SJSA1 (cell line): Measurements from ENCODE around the gene CPLANE2. TPM values are rescaled to one million over a fixed set of nuclear protein-coding genes. Genes with fewer than 3 reads are reported as not detected.
"Not testable (repeated sequence)": the region's sequence is repeated elsewhere in the genome, so short reads cannot be mapped to it uniquely, and the experiment has no call there.

Experiments used
- DNase-seq, 2 experiments: peaks; one replicate each; pipeline ENCODE4 v3.0.0-alpha.2; 2015 to 2020; ENCODE audit warnings: low spot score in 2 of 2, low read depth in 1 of 2
- H3K27ac ChIP-seq: fragments of 250-450 bp; sonication (Bioruptor Pico); 2 replicates; pipeline ENCODE4 v1.5.1; 2020; ENCODE audit warnings: mild to moderate bottlenecking, moderate library complexity
- H3K27me3 ChIP-seq: fragments of 250-450 bp; sonication (Bioruptor Pico); replicated peaks from 2 replicates; pipeline ENCODE4 v1.5.1; 2020; ENCODE audit warnings: mild to moderate bottlenecking, moderate library complexity
- H3K36me3 ChIP-seq: fragments of 250-450 bp; sonication (Bioruptor Pico); 2 replicates; pipeline ENCODE4 v1.5.1; 2020; ENCODE audit warnings: mild to moderate bottlenecking
- H3K4me1 ChIP-seq: fragments of 250-450 bp; sonication (Bioruptor Pico); replicated peaks from 2 replicates; pipeline ENCODE4 v1.6.1; 2021; ENCODE audit warnings: mild to moderate bottlenecking
- H3K4me3 ChIP-seq: fragments of 250-450 bp; sonication (Bioruptor Pico); 2 replicates; pipeline ENCODE4 v1.5.1; 2020; ENCODE audit warnings: mild to moderate bottlenecking
- H3K9me3 ChIP-seq: fragments of 250-450 bp; sonication (Bioruptor Pico); replicated peaks from 2 replicates; pipeline ENCODE4 v1.5.1; 2020; ENCODE audit warnings: mild to moderate bottlenecking
- total RNA-seq: library from RNA; depleted of rRNA; stranded (reverse); fragments of >200 nt; shearing (Covaris generic); gene quantifications from 2 replicates; pipeline ENCODE4 v1.2.3, GENCODE V29; 2014

The CPLANE2 gene
- total RNA-seq, 1 experiment from 2014 or later: 14.8 TPM

DNA sequence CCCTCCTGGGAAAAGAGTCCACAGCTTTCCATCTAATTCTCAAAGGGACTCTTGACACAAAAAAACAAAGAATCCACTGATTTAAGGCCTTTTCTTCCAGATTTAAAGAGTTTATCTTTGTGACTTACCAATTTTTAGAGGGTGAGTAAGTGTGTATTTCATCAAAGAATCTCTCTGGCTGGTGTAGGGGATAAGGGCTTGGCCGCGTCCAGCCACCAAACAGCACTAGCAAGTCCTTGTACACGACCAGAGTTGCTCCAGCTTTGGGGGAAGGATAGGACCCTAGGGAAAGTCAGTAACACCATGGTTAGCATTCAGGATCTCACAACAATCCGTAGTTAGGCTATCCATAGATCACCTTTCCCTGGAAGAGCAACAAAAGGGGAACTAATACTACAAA, 19.5 kb upstream of the CPLANE2 start:
- Histone ChIP-seq H3K36me3 (peaks cover 37% of the 10 kb centered on the region), H3K9me3 (no peaks in the 10 kb centered on the region), H3K27me3 (no peaks in the 10 kb centered on the region), H3K4me3 (no peak overlapping the region), H3K4me1 (peaks cover 32% of the 10 kb centered on the region), H3K27ac (no peak overlapping the region)
- no peak for DNase-seq

DNA sequence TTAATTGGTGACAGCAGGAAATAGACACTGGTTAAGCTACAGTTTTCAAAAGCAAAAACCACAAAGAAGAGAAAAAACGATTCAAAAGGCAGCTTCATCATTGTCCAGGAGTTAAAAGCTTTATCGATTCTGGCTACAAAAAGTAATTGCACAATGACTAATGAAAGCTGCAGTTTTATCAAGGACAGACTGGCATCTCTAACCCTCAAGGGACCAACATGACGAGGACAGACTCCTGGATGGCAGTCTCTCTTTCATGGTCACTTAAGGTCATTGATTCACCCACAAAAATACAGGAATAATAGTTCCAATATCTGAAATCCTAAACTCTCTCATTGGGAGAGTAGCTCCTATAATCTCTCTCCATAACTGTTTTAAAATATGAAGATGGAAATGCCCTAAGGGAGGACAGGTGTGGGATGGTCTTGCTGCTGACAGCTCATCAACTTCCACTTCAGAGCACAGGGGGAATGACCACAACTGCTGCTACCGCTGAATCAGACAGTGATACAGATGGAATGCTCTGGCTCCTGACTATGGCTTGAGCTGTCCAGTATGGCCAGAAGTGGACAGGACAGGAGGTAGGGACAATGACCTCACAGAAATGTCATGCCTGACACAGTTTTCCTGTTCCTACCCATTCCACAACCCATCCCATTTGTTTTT, 17.4 kb upstream of the CPLANE2 start:
- Histone ChIP-seq H3K27me3 (no peaks in the 10 kb centered on the region), H3K27ac (no peak overlapping the region), H3K4me1 (peaks cover 22% of the 10 kb centered on the region), H3K9me3 (no peaks in the 10 kb centered on the region), H3K4me3 (no peak overlapping the region), H3K36me3 (peaks cover 53% of the 10 kb centered on the region)
- DNase-seq: no peak

DNA sequence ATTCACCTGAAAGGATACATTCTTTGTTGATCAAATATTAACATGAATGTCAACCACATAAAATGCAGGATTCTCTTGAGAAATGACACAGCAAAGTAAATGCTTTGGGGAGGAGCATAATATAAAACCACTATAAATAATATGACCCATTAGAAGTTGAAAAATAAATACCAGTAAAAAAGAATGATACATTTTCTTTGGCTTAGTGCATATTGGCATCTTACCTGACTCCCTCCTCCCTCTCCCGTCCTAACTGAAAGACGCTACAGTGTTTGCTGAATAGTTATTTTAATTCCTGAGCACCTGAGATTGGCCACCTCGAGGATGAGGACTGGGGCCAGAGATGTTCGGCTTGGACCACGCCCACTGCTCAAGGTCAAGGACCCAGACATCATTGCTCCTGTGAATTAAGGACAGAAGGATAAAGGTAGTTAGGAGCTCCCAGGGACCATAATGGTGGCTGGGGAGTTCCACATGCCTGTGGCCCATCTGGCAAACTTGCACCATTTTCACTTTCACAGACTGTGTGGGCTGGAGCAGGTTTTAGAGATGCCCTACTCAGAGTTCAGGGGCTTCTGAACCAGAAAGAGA, 16.4 kb upstream of the CPLANE2 start:
- H3K4me3 ChIP-seq: no peak overlapping the region
- no peak overlapping the region for H3K27ac ChIP-seq
- no peak for DNase-seq
- no peaks in the 10 kb centered on the region for H3K9me3 ChIP-seq
- peaks cover 22% of the 10 kb centered on the region for H3K4me1 ChIP-seq
- peaks cover 53% of the 10 kb centered on the region for H3K36me3 ChIP-seq
- H3K27me3 ChIP-seq: no peaks in the 10 kb centered on the region

DNA sequence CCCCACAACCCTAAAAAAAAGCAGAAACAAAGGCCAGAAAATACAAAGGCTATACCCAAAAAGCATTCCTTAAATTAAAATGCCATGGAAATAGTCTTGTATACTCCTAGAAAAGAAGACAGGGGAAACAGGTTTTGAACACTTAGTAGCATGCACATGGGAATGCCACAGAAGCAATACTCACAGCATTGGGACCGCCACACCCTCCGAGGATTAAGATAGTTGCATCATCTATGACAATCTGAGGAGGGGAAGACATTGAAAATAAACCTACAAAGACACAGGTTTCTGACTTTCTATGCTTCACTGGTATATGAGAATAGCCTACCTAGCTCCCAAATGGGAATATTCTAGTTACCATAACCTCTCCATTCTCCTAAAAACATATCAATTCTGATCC, 15.9 kb upstream of the CPLANE2 start:
- Histone ChIP-seq H3K4me1 (peaks cover 25% of the 10 kb centered on the region), H3K27ac (no peak overlapping the region), H3K9me3 (no peaks in the 10 kb centered on the region), H3K27me3 (no peaks in the 10 kb centered on the region), H3K4me3 (no peak overlapping the region), H3K36me3 (peaks cover 55% of the 10 kb centered on the region)
- no peak for DNase-seq

DNA sequence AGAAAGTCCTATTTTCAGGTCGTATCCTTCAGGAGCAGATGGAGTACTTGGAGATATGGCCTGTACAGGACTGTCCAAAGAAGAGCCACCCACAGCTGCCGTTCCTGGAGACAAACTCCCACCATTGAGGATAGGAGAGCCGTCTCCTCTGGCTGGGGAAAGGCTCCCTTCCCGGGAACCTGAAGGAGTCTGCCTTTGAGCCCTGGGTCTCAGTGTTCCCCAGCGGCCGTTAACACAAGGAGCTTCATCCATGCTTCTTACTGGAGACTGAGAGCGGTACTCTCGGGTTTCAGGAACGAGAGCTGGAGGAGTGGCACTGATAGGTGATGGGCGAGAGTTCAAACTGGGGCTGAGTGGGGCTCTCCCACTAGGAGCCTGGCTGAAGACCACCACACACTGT, 14.4 kb upstream of the CPLANE2 start:
- H3K27me3 ChIP-seq: no peaks in the 10 kb centered on the region
- no peak overlapping the region for H3K27ac ChIP-seq
- no peaks in the 10 kb centered on the region for H3K9me3 ChIP-seq
- peaks cover 68% of the 10 kb centered on the region for H3K36me3 ChIP-seq
- peaks cover 25% of the 10 kb centered on the region for H3K4me1 ChIP-seq
- DNase-seq: no peak
- no peak overlapping the region for H3K4me3 ChIP-seq

DNA sequence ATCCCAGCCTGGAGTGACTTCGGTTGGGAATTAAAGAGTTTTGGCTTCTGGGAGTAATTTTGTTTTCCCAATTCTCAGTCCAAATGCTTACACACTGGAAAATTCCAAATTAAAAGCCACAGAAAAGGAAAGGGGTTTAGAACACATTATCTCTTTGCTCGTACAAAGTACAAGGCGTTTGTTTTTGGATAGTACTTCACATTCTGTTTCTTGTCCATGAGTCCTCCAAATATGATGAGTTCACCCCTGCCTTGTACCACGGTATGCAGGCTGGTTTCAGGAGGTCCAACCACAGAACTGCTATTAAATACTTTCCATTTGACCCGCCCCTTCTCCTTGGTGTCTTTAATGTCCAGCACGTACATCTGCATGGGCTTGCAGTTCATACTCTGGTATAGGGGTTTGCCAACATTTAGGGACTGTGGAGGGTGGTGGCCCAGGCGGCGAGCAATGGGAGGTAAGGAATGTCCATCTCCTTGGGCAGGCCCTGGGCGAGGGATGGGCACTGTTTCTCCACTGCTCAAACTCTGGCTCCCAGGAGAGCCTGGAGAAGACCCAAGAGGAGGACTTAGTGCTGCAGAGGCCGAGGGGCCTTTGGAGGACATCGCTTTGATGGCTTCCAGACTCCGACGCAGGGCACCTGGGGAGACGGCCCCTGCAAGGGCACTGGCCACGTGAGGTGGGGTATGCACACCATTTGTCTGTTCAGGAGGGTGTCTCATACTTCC, 13.7 kb upstream of the CPLANE2 start:
- Histone ChIP-seq H3K27me3 (no peaks in the 10 kb centered on the region), H3K4me3 (no peak overlapping the region), H3K9me3 (no peaks in the 10 kb centered on the region), H3K36me3 (peaks cover 65% of the 10 kb centered on the region), H3K4me1 (peaks cover 25% of the 10 kb centered on the region), H3K27ac (no peak overlapping the region)
- DNase-seq: no peak

DNA sequence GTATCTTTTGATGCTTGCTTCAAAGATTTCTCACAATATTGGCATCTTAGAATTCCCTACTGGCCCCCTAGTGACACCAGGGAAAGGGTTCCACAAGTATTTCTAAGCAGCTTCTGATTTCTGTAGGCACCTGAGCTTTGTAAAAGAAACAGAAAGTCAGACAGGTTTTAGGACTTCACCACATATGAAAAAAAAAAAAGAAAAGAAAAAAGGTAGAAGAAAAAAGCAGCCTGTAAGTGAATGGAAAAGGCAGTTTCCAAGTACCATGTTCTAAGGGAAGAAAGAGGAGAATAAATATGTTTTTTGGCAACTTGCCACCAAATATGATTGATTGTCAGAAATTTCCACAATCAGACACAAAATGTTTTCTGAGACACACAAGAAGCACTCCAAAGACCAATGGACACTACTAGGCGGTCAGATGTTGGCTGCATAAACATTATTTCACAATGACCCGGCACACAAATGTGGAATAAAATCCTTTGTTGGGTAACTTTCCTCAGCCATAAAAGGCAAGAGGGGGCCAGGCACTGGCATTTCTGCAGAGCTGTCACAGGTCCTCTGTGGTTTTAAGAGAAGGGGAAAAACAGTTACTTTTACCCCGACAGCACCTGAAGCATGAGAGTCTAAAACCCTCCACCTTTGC, 12.7 kb upstream of the CPLANE2 start:
- no peaks in the 10 kb centered on the region for H3K27me3 ChIP-seq
- peaks cover 55% of the 10 kb centered on the region for H3K36me3 ChIP-seq
- H3K4me3 ChIP-seq: no peak overlapping the region
- no peaks in the 10 kb centered on the region for H3K9me3 ChIP-seq
- H3K27ac ChIP-seq: no peak overlapping the region
- no peak for DNase-seq
- H3K4me1 ChIP-seq: peaks cover 25% of the 10 kb centered on the region

DNA sequence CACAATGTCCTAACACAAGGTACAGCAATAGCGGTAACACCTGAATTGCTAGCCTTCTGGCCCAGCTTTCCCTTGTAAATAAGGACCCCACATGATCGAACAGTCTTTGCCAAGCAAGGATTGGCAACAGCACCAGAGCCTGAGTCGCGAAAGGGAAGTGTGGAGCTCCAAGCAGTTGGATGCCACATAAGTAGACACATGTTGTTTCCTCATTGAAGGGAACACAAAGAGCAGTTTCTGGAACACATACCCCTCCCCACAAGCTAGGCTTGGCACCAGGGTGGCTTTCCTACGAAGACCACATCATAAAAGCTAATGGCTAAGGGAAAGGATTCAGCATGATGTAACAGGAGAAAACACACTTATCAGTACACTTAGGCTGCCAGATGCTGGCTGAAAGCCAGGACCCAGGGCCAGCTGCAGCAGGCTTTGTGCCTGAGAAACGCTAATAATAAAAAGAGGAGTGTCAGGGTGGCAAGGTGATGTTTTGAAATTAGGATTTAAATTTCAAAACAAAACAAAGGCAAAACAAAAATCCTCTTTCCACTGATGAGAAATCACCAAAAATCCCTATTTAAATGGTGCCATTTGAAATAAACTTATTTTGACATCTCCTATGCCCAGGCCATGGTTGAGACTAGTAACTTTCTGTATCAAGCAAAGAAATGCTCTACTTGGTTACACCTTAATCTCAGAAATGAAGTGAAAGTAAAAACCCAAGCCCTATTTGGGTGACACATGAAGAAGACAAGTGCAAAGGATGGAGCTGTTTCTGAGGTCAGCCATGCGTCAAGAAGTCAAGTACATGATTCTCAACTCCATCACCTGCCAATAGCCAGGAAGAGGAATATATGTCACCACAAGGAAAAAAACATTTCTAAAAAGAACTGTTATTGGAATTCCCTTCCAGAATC, 11.9 kb upstream of the CPLANE2 start:
- peaks cover 53% of the 10 kb centered on the region for H3K36me3 ChIP-seq
- H3K27ac ChIP-seq: 0 out of 2 replicates have a peak overlapping the region, but pooled peaks have one; percentile 17
- peak; percentile 62 to 66 for DNase-seq

DNA sequence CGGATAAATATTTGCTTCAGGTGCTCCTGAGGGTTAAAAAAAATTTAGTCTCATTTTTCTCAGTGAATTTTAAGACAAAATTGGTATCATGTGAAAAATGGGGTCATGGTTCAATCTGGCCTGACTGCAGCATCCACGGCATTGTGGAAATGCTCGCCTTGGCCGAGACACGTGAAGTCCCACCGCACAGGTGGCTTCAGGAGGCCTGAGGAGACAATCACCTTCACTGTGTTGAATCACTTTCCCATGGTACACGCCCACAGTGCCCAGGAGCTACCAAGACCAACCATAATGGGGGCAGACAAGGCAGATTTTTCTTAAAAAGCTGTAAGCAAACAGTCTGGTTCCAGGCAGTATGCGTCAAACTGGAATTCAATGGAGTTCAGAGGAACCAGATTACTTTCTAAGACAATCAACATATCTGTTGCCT, 11.0 kb upstream of the CPLANE2 start:
- H3K4me3 ChIP-seq: no peak overlapping the region
- 0 out of 2 replicates have a peak overlapping the region, but pooled peaks have one; percentile 17 for H3K27ac ChIP-seq
- H3K27me3 ChIP-seq: no peaks in the 10 kb centered on the region
- DNase-seq: no peak
- H3K36me3 ChIP-seq: peaks cover 47% of the 10 kb centered on the region
- no peaks in the 10 kb centered on the region for H3K9me3 ChIP-seq
- peaks cover 31% of the 10 kb centered on the region for H3K4me1 ChIP-seq

More for the DNA sequence above, 11.9 kb upstream of the CPLANE2 start:
- Histone ChIP-seq H3K9me3 (no peaks in the 10 kb centered on the region), H3K27me3 (no peaks in the 10 kb centered on the region), H3K4me1 (peaks cover 29% of the 10 kb centered on the region), H3K4me3 (no peak overlapping the region)

DNA sequence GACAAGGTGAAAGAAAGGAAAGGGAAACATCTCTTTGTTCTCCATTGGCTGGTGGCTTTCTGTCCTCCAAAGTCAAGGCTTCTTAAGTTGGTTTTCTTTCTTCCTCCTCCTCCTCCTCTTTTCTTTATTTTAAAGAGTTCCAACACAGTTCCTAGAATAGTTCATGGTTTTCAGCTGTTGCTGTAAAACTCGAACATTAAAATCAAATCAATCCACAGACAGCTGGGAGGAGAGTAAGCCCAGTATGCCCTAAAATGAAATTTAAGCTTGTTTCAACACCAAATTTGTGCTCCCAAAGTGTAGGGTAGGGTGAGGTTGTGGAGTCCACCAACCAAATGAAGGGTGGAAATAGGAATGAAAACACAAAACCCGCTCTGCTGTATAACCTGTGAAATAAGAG, 10.5 kb upstream of the CPLANE2 start:
- no peak for DNase-seq
- H3K9me3 ChIP-seq: no peaks in the 10 kb centered on the region
- H3K27ac ChIP-seq: no peak overlapping the region
- H3K36me3 ChIP-seq: peaks cover 41% of the 10 kb centered on the region
- H3K27me3 ChIP-seq: no peaks in the 10 kb centered on the region
- no peak overlapping the region for H3K4me3 ChIP-seq
- H3K4me1 ChIP-seq: peaks cover 31% of the 10 kb centered on the region

DNA sequence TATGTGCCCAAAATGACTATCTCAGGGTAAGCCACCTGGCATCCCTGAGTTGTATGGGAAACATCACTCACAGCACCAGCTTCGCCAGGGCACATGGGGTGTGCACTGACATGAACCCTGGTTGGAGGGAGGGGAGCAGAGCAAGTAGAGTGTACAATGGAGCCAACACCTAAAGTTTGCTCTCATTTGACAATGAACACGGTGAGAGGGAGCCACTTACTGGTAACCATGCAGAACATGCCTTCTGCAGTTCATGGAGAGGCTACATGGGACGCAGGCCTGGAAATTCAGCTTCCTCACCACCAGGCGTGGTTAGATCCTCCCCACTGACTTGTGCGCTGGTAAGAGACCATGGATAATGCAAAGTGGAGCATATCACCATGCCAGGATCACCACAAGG, 10.0 kb upstream of the CPLANE2 start:
- Histone ChIP-seq H3K27ac (no peak overlapping the region), H3K9me3 (no peaks in the 10 kb centered on the region), H3K4me3 (no peak overlapping the region), H3K27me3 (no peaks in the 10 kb centered on the region), H3K36me3 (peaks cover 36% of the 10 kb centered on the region), H3K4me1 (peaks cover 31% of the 10 kb centered on the region)
- DNase-seq: no peak

DNA sequence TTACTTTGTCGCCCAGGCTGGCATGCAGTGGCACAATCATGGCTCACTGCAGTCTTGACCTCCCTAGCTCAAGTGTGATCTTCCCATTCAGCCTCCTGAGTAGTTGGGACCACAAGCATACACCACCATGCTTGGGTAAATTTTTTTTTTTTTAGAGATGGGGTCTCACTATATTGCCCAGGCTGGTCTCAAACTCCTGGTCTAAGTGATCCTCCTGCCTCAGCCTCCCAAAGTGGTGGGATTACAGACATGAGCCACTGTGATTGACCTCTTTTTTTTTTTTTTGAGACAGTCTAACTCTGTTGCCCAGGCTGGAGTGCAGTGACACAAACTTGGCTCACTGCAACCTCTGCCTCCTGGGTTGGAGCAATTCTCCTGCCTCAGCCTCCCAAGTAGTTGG, 9.3 kb upstream of the CPLANE2 start:
- H3K4me1 ChIP-seq: peaks cover 31% of the 10 kb centered on the region
- peaks cover 29% of the 10 kb centered on the region for H3K36me3 ChIP-seq
- H3K27me3 ChIP-seq, H3K27ac ChIP-seq, H3K4me3 ChIP-seq, DNase-seq, H3K9me3 ChIP-seq: not testable (repeated sequence)
